ENCODE results near the gene INPP5A.
A peak's percentile ranks its signal among the peaks of the same experiment; 100 is the strongest.

The INPP5A gene

DNA sequence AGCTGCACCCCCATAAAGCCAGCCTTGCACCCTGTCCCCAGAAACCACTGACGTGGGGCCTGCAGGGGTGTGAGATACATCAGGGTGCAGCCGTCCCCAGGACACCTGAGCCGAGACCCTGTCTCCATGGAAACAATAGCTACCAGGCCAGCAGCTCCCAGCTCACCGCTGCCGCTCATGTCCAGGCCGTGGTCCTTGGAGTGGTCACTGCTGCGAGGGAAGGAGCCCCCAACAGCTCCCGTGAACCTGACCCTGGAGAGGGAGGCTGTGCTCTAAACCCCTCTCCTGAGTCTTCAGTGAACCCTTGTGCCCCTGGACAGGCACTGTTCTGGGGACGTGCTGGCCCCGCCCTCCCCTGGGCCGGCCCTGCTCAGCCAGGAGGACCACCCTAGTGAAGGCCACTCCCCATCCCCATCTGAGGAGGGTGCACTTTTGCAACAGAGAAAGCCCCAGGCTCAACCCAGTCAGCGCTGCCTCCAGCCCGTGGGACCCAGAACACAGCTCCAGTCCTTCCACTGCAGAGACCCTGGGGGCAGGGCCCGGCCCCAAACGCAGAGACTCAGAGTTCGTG, 19.6 kb upstream of the INPP5A start:
- Histone ChIP-seq H2BK5ac (ENCODE audit: low read depth, low read length, poor library complexity) (no peak overlapping the region), H3K4me1 (ENCODE audit: control insufficient read depth in 1 of 2, insufficient read depth in 2 of 2, low read length in 2 of 2) (peaks cover 32 to 35% of the 10 kb centered on the region in 2 experiments), H2BK12ac (ENCODE audit: low read length) (peak overlapping the region; percentile 66), H3K27me3 (ENCODE audit: insufficient read depth, low read length) (no peaks in the 10 kb centered on the region), H3K18ac (ENCODE audit: low read length) (peak overlapping the region; percentile 18), H3K23ac (ENCODE audit: low read length) (no peak overlapping the region), H3K9me3 (ENCODE audit: insufficient read depth, low read depth, low read length) (no peaks in the 10 kb centered on the region), H2BK120ac (ENCODE audit: insufficient read depth, low read length, poor library complexity) (peak overlapping the region; percentile 44), H2AK5ac (ENCODE audit: low read length) (peak overlapping the region; percentile 57), H3K79me1 (ENCODE audit: low read length) (peaks cover 14% of the 10 kb centered on the region), H3K27ac (ENCODE audit: low read depth, low read length) (no peak overlapping the region), H4K8ac (ENCODE audit: low read depth, low read length) (no peak overlapping the region), H3K4ac (ENCODE audit: low read depth, low read length) (no peak overlapping the region), H4K91ac (ENCODE audit: low read depth, low read length) (peak overlapping the region; percentile 50), H3K14ac (ENCODE audit: low read length) (peak overlapping the region; percentile 9), H3K9ac (ENCODE audit: low read length) (no peak overlapping the region), H4K12ac (ENCODE audit: low read depth, low read length) (no peak overlapping the region), H3K36me3 (ENCODE audit: control insufficient read depth in 1 of 2, insufficient read depth in 2 of 2, low read length in 2 of 2) (no peaks in the 10 kb centered on the region), H3K79me2 (ENCODE audit: control insufficient read depth, insufficient read depth, low read length, poor library complexity) (no peaks in the 10 kb centered on the region), H3K4me3 (ENCODE audit: low read depth, low read length) (no peak overlapping the region), H2AFZ (ENCODE audit: insufficient read depth, low read length, poor library complexity) (peak overlapping the region; percentile 42), H3K4me2 (ENCODE audit: low read length) (peak overlapping the region; percentile 58)
- DNase-seq = no peak
- WGBS (ENCODE audit: extremely low coverage, insufficient coverage, insufficient read length) = no CpG with 5 or more reads among the region's 16 CpGs

DNA sequence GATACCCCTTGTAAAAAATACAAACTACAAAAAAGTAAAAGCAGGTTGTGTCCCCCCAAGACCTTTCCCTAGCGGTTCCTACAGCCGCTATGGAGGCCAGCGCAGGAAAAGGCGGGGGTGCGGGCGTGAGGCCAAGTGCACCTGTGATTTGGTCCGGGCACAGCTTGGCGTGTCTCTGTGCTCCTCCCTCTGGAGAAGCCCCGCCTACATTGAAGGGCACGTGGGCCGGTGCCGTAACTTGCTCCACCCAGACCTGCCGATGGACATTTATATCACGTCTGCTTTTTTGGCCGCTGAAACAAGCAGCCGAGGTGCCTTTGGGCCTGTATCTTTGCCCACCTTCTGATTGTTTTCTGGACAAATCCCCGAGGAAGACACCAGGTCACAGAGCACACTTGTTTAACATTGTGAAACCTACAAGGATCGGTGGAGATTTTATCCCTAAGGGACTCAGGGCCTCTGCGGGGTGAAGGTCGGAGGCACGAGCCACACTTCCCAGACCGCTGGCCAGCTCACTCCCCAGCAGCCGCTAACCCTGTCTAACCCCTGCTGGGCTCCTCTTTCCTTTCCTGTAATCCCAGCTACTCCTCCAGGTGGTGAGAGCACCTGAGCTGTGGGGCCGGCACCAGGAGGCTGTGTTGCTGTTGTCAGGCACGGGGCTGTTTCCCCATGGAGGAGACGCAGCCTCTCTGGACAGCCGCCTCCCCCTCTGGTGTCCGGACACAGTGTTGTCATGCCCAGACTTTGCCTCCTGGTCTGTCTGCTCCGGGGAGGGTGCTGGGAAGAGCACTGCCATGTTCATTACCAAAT, 18.8 kb upstream of the INPP5A start:
- Histone ChIP-seq H2BK12ac (ENCODE audit: low read length) (no peak overlapping the region), H2AK5ac (ENCODE audit: low read length) (no peak overlapping the region), H3K79me2 (ENCODE audit: control insufficient read depth, insufficient read depth, low read length, poor library complexity) (no peaks in the 10 kb centered on the region), H2AFZ (ENCODE audit: insufficient read depth, low read length, poor library complexity) (peak overlapping the region; percentile 9), H4K8ac (ENCODE audit: low read depth, low read length) (no peak overlapping the region), H2BK120ac (ENCODE audit: insufficient read depth, low read length, poor library complexity) (no peak overlapping the region), H3K79me1 (ENCODE audit: low read length) (peaks cover 14% of the 10 kb centered on the region), H3K27me3 (ENCODE audit: insufficient read depth, low read length) (no peaks in the 10 kb centered on the region), H3K4me3 (ENCODE audit: low read depth, low read length) (no peak overlapping the region), H4K12ac (ENCODE audit: low read depth, low read length) (no peak overlapping the region), H4K91ac (ENCODE audit: low read depth, low read length) (no peak overlapping the region), H3K4me1 (ENCODE audit: control insufficient read depth in 1 of 2, insufficient read depth in 2 of 2, low read length in 2 of 2) (peaks cover 32 to 35% of the 10 kb centered on the region in 2 experiments), H3K4ac (ENCODE audit: low read depth, low read length) (no peak overlapping the region), H3K9me3 (ENCODE audit: insufficient read depth, low read depth, low read length) (no peaks in the 10 kb centered on the region), H3K27ac (ENCODE audit: low read depth, low read length) (no peak overlapping the region), H3K36me3 (ENCODE audit: control insufficient read depth in 1 of 2, insufficient read depth in 2 of 2, low read length in 2 of 2) (no peaks in the 10 kb centered on the region), H2BK5ac (ENCODE audit: low read depth, low read length, poor library complexity) (no peak overlapping the region), H3K23ac (ENCODE audit: low read length) (no peak overlapping the region), H3K9ac (ENCODE audit: low read length) (no peak overlapping the region), H3K14ac (ENCODE audit: low read length) (no peak overlapping the region), H3K18ac (ENCODE audit: low read length) (no peak overlapping the region), H3K4me2 (ENCODE audit: low read length) (peak overlapping the region; percentile 58)
- peak in 1 of 2 donors; percentile 55 for DNase-seq
- no CpG with 5 or more reads among the region's 29 CpGs for WGBS (ENCODE audit: extremely low coverage, insufficient coverage, insufficient read length)

DNA sequence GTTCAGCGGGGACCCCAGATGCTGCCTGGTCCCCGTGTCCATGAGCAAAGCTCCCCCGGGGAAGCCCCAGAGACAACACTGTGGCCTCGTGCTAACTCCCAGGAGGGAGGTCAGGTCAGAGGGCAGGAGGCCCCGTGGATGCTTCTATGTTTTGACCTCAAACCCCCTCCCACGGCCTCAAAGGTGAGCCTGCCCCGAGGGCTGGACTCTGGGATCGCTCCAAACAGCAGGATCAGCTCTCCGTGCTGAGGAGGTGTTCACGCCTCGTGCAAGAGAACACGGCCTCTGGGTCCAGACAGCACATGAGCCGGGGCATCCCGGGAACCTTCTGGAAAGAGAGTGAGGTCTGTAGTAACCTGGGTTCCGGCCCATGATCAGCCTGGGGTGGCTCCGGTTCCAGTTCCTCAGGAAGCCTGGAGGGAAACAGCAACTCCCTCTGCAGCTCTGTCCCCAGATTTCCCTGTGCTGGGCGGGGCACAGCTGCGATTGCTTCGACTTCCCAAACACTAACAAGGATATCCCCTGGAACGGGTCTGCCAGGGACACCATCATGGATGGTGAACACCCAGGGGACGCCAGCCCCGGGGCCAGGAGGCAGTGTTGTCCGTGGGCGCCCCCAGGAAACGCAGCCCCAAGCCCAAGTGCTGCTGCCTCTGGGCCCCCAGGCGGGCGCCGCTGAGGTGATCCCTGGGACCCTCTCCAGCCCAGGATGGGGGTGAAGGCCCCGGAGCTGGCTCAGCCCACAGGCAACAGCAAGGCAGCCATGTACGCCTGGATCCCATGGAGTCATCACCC, 18.0 kb upstream of the INPP5A start:
- H2AK5ac ChIP-seq (ENCODE audit: low read length) = no peak overlapping the region
- no peak overlapping the region for H3K4ac ChIP-seq (ENCODE audit: low read depth, low read length)
- H4K8ac ChIP-seq (ENCODE audit: low read depth, low read length) = no peak overlapping the region
- WGBS (ENCODE audit: extremely low coverage, insufficient coverage, insufficient read length) = no CpG with 5 or more reads among the region's 30 CpGs
- H3K36me3 ChIP-seq (ENCODE audit: control insufficient read depth in 1 of 2, insufficient read depth in 2 of 2, low read length in 2 of 2) = no peaks in the 10 kb centered on the region
- no peak overlapping the region for H3K27ac ChIP-seq (ENCODE audit: low read depth, low read length)
- no peak overlapping the region for H2AFZ ChIP-seq (ENCODE audit: insufficient read depth, low read length, poor library complexity)
- H3K79me2 ChIP-seq (ENCODE audit: control insufficient read depth, insufficient read depth, low read length, poor library complexity) = no peaks in the 10 kb centered on the region
- H3K9ac ChIP-seq (ENCODE audit: low read length) = no peak overlapping the region
- no peaks in the 10 kb centered on the region for H3K9me3 ChIP-seq (ENCODE audit: insufficient read depth, low read depth, low read length)
- no peak overlapping the region for H2BK12ac ChIP-seq (ENCODE audit: low read length)
- no peaks in the 10 kb centered on the region for H3K27me3 ChIP-seq (ENCODE audit: insufficient read depth, low read length)
- no peak overlapping the region for H3K14ac ChIP-seq (ENCODE audit: low read length)
- H3K23ac ChIP-seq (ENCODE audit: low read length) = no peak overlapping the region
- no peak for DNase-seq
- no peak overlapping the region for H4K12ac ChIP-seq (ENCODE audit: low read depth, low read length)
- peaks cover 14% of the 10 kb centered on the region for H3K79me1 ChIP-seq (ENCODE audit: low read length)
- peak overlapping the region; percentile 58 for H3K4me2 ChIP-seq (ENCODE audit: low read length)
- no peak overlapping the region for H3K4me3 ChIP-seq (ENCODE audit: low read depth, low read length)
- no peak overlapping the region for H4K91ac ChIP-seq (ENCODE audit: low read depth, low read length)
- no peak overlapping the region for H2BK5ac ChIP-seq (ENCODE audit: low read depth, low read length, poor library complexity)
- no peak overlapping the region for H2BK120ac ChIP-seq (ENCODE audit: insufficient read depth, low read length, poor library complexity)
- H3K4me1 ChIP-seq (ENCODE audit: control insufficient read depth in 1 of 2, insufficient read depth in 2 of 2, low read length in 2 of 2) = peaks cover 32 to 35% of the 10 kb centered on the region in 2 experiments
- no peak overlapping the region for H3K18ac ChIP-seq (ENCODE audit: low read length)

DNA sequence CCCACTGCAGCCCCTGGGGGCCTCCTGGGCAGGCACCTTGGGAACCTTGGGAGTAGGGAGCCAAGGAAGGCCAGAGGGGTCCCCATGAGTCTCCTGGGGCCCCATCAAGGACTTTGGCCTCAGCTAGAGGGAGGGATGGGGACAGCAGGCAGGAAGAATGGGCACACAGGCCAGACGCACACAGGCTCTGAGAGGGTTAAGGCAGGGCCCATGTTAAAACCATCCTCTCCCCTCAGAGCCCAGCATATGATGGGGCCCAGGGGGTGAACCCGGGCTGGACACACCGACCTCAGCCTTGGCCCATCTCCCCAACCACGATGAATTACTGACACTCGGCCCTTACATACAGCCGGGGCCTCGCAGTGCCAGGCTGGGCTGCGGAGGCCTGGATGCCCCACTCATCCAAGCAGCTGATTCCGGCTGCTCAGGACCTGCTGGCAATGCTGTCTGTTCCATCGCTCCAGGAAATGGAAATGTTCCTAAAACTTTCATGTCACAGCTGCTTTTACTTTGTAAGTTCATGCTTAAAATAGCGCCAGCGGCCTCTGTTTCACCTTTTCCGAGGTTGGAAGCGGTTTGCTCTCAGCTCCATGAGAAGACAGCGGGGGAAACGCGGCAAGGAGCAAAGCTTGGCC, 17.3 kb upstream of the INPP5A start:
- Histone ChIP-seq H2BK5ac (ENCODE audit: low read depth, low read length, poor library complexity) (no peak overlapping the region), H3K4me3 (ENCODE audit: low read depth, low read length) (no peak overlapping the region), H3K4ac (ENCODE audit: low read depth, low read length) (no peak overlapping the region), H3K9ac (ENCODE audit: low read length) (no peak overlapping the region), H2AFZ (ENCODE audit: insufficient read depth, low read length, poor library complexity) (peak overlapping the region; percentile 15), H3K4me1 (ENCODE audit: control insufficient read depth in 1 of 2, insufficient read depth in 2 of 2, low read length in 2 of 2) (peaks cover 26 to 33% of the 10 kb centered on the region in 2 experiments), H3K27ac (ENCODE audit: low read depth, low read length) (no peak overlapping the region), H4K8ac (ENCODE audit: low read depth, low read length) (no peak overlapping the region), H2BK120ac (ENCODE audit: insufficient read depth, low read length, poor library complexity) (no peak overlapping the region), H3K27me3 (ENCODE audit: insufficient read depth, low read length) (no peaks in the 10 kb centered on the region), H3K4me2 (ENCODE audit: low read length) (no peak overlapping the region), H3K18ac (ENCODE audit: low read length) (no peak overlapping the region), H3K36me3 (ENCODE audit: control insufficient read depth in 1 of 2, insufficient read depth in 2 of 2, low read length in 2 of 2) (no peaks in the 10 kb centered on the region), H2AK5ac (ENCODE audit: low read length) (no peak overlapping the region), H3K9me3 (ENCODE audit: insufficient read depth, low read depth, low read length) (no peaks in the 10 kb centered on the region), H3K14ac (ENCODE audit: low read length) (no peak overlapping the region), H3K23ac (ENCODE audit: low read length) (no peak overlapping the region), H3K79me1 (ENCODE audit: low read length) (peaks cover 14% of the 10 kb centered on the region), H4K91ac (ENCODE audit: low read depth, low read length) (no peak overlapping the region), H2BK12ac (ENCODE audit: low read length) (no peak overlapping the region), H3K79me2 (ENCODE audit: control insufficient read depth, insufficient read depth, low read length, poor library complexity) (no peaks in the 10 kb centered on the region), H4K12ac (ENCODE audit: low read depth, low read length) (no peak overlapping the region)
- DNase-seq = no peak
- WGBS (ENCODE audit: extremely low coverage, insufficient coverage, insufficient read length) = no CpG with 5 or more reads among the region's 17 CpGs
